ENCODE results near the gene OR4K5. TPM values are rescaled to one million over a fixed set of nuclear protein-coding genes. Genes with fewer than 3 reads are reported as not detected.
A peak's percentile ranks its signal among the peaks of the same experiment; 100 is the strongest.

OR4K5 gene
- total and polyA plus RNA-seq, 2 of the 13 experiments (the other 11 are each of a cell fraction or from before 2014, with no cell fraction given): not detected

GRCh38 chr14:19873178-19873577 is 47.2 kb upstream of the OR4K5 start:
- POLR2A ChIA-PET: no interaction called here
- no peaks in the 10 kb centered on the region for H3K9me3 ChIP-seq (ENCODE audit: low read length)
- ATAC-seq (no peak), FAIRE-seq (no peak), DNase-seq (ENCODE audit: low spot score) (no peak)
- H3K4me3 ChIP-seq (replicated peaks in 1 of 3; ENCODE audit: insufficient read depth in 1 of 3, low read depth in 2 of 3, low read length in 3 of 3): no peak overlapping the region
- no peaks in the 10 kb centered on the region for H3K79me2 ChIP-seq (ENCODE audit: insufficient read depth, low read length)
- 27% methylated on average over 6 of the region's 6 CpGs for WGBS (ENCODE audit: low lambda C conversion rate)
- intact Hi-C loops (cut with micrococcal nuclease; ENCODE audit: unreplicated experiment) (loop anchor here (10.0 kb wide), 1 partner anchor 52 kb away; the partner anchor contains the start of gene OR4K5), in situ Hi-C loops (cut with HindIII; ENCODE audit: extremely low pct_ligation_motif_present, low pct_unique_long_range_greater_than_20kb) (no loop called here)
- no peaks in the 10 kb centered on the region for H3K27me3 ChIP-seq (ENCODE audit: control insufficient read depth in 1 of 2, insufficient read depth in 2 of 2, low read length in 2 of 2)
- H4K20me1 ChIP-seq (ENCODE audit: insufficient read depth, low read length): no peaks in the 10 kb centered on the region
- peaks cover 8% of the 10 kb centered on the region; the same call in 1 of the 2 replicates for H3K4me1 ChIP-seq (ENCODE audit: insufficient read depth, low read length)
- H3K36me3 ChIP-seq (replicated peaks in 1 of 2; ENCODE audit: control insufficient read depth in 1 of 2, insufficient read depth in 2 of 2, low read length in 2 of 2): no peaks in the 10 kb centered on the region
- H3K9ac ChIP-seq (ENCODE audit: insufficient read depth, low read depth, low read length): no peak overlapping the region
- no TSS peak for BruUV-seq (replicated peaks)
- H3K4me2 ChIP-seq (ENCODE audit: low read depth, low read length): no peak overlapping the region
- TF ChIP-seq, protein P1, sequence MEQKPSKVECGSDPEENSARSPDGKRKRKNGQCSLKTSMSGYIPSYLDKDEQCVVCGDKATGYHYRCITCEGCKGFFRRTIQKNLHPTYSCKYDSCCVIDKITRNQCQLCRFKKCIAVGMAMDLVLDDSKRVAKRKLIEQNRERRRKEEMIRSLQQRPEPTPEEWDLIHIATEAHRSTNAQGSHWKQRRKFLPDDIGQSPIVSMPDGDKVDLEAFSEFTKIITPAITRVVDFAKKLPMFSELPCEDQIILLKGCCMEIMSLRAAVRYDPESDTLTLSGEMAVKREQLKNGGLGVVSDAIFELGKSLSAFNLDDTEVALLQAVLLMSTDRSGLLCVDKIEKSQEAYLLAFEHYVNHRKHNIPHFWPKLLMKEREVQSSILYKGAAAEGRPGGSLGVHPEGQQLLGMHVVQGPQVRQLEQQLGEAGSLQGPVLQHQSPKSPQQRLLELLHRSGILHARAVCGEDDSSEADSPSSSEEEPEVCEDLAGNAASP (CRISPR knock-in tag; IDR thresholded peaks at IDR 0.05; ENCODE audit: borderline replicate concordance): no peak
- no peak for TF ChIP-seq ELF3 (CRISPR knock-in tag; IDR thresholded peaks at IDR 0.05)
- no peak for TF ChIP-seq DNMT1 (CRISPR knock-in tag; IDR thresholded peaks at IDR 0.05)
- TF ChIP-seq, protein P2, sequence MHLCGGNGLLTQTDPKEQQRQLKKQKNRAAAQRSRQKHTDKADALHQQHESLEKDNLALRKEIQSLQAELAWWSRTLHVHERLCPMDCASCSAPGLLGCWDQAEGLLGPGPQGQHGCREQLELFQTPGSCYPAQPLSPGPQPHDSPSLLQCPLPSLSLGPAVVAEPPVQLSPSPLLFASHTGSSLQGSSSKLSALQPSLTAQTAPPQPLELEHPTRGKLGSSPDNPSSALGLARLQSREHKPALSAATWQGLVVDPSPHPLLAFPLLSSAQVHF (CRISPR knock-in tag; IDR thresholded peaks at IDR 0.05): no peak
- no peak for TF ChIP-seq ZNF446 (CRISPR knock-in tag; IDR thresholded peaks at IDR 0.05)
- TF ChIP-seq ESRRA (CRISPR knock-in tag; IDR thresholded peaks at IDR 0.05; ENCODE audit: low read depth): no peak
- no peak for TF ChIP-seq GABPB1 (CRISPR knock-in tag; IDR thresholded peaks at IDR 0.05)
- no peak for TF ChIP-seq HNRNPH1 (optimal IDR thresholded peaks at IDR 0.05; ENCODE audit: low read depth, low read length)
- no peak for TF ChIP-seq FOXK2 (IDR thresholded peaks at IDR 0.05)
- TF ChIP-seq ETV5 (CRISPR knock-in tag; IDR thresholded peaks at IDR 0.05; ENCODE audit: borderline replicate concordance): no peak
- no peak for TF ChIP-seq ZNF7 (CRISPR knock-in tag; IDR thresholded peaks at IDR 0.05)
- TF ChIP-seq ZNF143 (CRISPR knock-in tag; IDR thresholded peaks at IDR 0.05): peak; percentile 52
- no peak for TF ChIP-seq ZFP41 (CRISPR knock-in tag; IDR thresholded peaks at IDR 0.05; ENCODE audit: borderline replicate concordance)
- no peak for TF ChIP-seq MAFK (conservative IDR thresholded peaks at IDR 0.05 in 1 of 2, IDR thresholded peaks at IDR 0.05 in 1 of 2; ENCODE audit: low read length in 2 of 2)
- peak; percentile 76 for TF ChIP-seq THAP11 (CRISPR knock-in tag; IDR thresholded peaks at IDR 0.05)
- no peak for TF ChIP-seq NFKB2 (CRISPR knock-in tag; IDR thresholded peaks at IDR 0.05; ENCODE audit: borderline replicate concordance)
- TF ChIP-seq DDIT3 (CRISPR knock-in tag; IDR thresholded peaks at IDR 0.05): no peak
- H3K27ac ChIP-seq (ENCODE audit: extremely low read length, insufficient read depth, low read length): no peak overlapping the region
- CTCF ChIA-PET (ENCODE audit: low intra/inter-chr PET ratio, low total read pairs): no interaction called here
- H2AFZ ChIP-seq (ENCODE audit: low read length): no peak overlapping the region

All from HepG2 (cell line).